Gastroesophageal sphincter (tissue), 4 donors: ENCODE data around the gene TRIM74. TPM values are rescaled to one million over a fixed set of nuclear protein-coding genes. Genes with fewer than 3 reads are reported as not detected.
"Not testable (repeated sequence)": the region's sequence is repeated elsewhere in the genome, so short reads cannot be mapped to it uniquely, and the experiment has no call there.

Source experiments
- ATAC-seq: fragments of 150-250 bp; one replicate; pipeline ENCODE4 v1.9.1; 2016; ENCODE audit warnings: mild to moderate bottlenecking, moderate library complexity
- H3K27ac ChIP-seq, 4 donors: fragments of 200-600 bp; sonication (generic) in 3 of 4; 1 replicate in 3 of 4; 2 replicates in 1 of 4; pipeline ENCODE4 v1.5.1; 2016 to 2019
- H3K27me3 ChIP-seq: fragments of 200-600 bp; sonication (generic); one replicate; pipeline ENCODE4 v1.5.1; 2019
- H3K36me3 ChIP-seq, 2 donors: fragments of 200-600 bp; sonication (generic); one replicate each; pipeline ENCODE4 v1.5.1; 2019; ENCODE audit warnings: control low read depth in 1 of 2
- H3K4me1 ChIP-seq, 3 donors: fragments of 200-600 bp; sonication (generic); 1 replicate in 2 of 3; 2 replicates in 1 of 3; pipeline ENCODE4 v1.5.1; 2016 to 2019; ENCODE audit warnings: control low read depth in 2 of 3
- H3K4me3 ChIP-seq, 2 donors: fragments of 200-600 bp; sonication (generic); one replicate each; pipeline ENCODE4 v1.5.1; 2019; ENCODE audit warnings: mild to moderate bottlenecking in 1 of 2, moderate library complexity in 1 of 2
- H3K9me3 ChIP-seq, 3 donors: fragments of 200-600 bp; sonication (generic); one replicate each; pipeline ENCODE4 v1.5.1; 2017 to 2019; ENCODE audit warnings: control low read depth in 2 of 3
- WGBS, 2 donors: methylation state at CpG; one replicate each; pipeline ENCODE4 v1.1.5; 2018; ENCODE audit warnings: low coverage in 1 of 2; 5-methylcytosine and 5-hydroxymethylcytosine counted together
- total RNA-seq, 4 donors: library from RNA; depleted of rRNA; stranded (reverse); fragments of >200 nt; gene quantifications; one replicate each; pipeline ENCODE4 v1.1.0, GENCODE V29; 2016

The TRIM74 gene
- total RNA-seq, 4 donors from 2014 or later, result 2.6 TPM; not detected in 3

GRCh38 chr7:72974781-72975180, 5.5 kb upstream of the TRIM74 start:
- not testable (repeated sequence) for H3K27me3 ChIP-seq, H3K4me3 ChIP-seq, H3K27ac ChIP-seq, H3K4me1 ChIP-seq, ATAC-seq, H3K9me3 ChIP-seq, H3K36me3 ChIP-seq
- WGBS, 2 donors, result no CpG with 5 or more reads among the region's 7 CpGs

- H3K27me3 ChIP-seq, H3K9me3 ChIP-seq, H3K36me3 ChIP-seq, H3K4me1 ChIP-seq, H3K4me3 ChIP-seq, ATAC-seq, H3K27ac ChIP-seq: not testable (repeated sequence)
- WGBS, 2 donors, result no CpG with 5 or more reads among the region's 6 CpGs
Measured at GRCh38 chr7:72971505-72971904, 2.2 kb upstream of the TRIM74 start.

- not testable (repeated sequence) for H3K27me3 ChIP-seq, H3K9me3 ChIP-seq, H3K4me3 ChIP-seq, H3K4me1 ChIP-seq, H3K27ac ChIP-seq, H3K36me3 ChIP-seq, ATAC-seq
- 78% methylated on average over 7 of the region's 29 CpGs; no CpG with 5 or more reads in 1 of the 2 donors for WGBS, 2 donors
Measured at GRCh38 chr7:72969688-72970087, 422 bp upstream of the TRIM74 start.

- not testable (repeated sequence) for H3K27me3 ChIP-seq, H3K27ac ChIP-seq, H3K9me3 ChIP-seq, H3K4me1 ChIP-seq, H3K36me3 ChIP-seq, ATAC-seq, H3K4me3 ChIP-seq
- no CpG with 5 or more reads among the region's 3 CpGs for WGBS, 2 donors
Measured at GRCh38 chr7:72966892-72967291, 2.4 kb downstream of the TRIM74 start.

GRCh38 chr7:72965186-72965975, 3.9 kb downstream of the TRIM74 start:
- H3K9me3 ChIP-seq, H3K4me1 ChIP-seq, H3K27me3 ChIP-seq, H3K4me3 ChIP-seq, H3K27ac ChIP-seq, H3K36me3 ChIP-seq: not testable (repeated sequence)
- ATAC-seq, result peak; percentile 14
- no CpG with 5 or more reads among the region's 31 CpGs for WGBS, 2 donors

DNA sequence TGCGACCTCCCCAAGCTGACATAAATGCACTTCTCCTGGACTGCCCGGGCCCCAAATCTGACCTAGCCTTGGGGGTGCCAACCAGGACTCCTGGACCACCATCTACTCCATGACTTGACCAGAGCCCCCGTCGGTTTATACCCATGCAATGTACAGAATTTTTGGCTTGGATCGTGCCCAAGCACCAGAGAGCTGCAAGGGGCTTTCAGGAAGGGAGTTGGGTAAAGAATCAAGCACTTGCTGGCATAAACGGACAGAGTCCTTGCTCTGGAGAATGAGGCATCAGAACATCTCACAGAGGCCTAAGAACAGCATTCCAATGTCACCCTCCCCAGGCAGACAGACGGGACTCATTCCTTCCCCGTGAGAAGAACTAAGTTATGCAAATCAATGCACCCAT, 6.2 kb downstream of the TRIM74 start:
- not testable (repeated sequence) for H3K27ac ChIP-seq, H3K4me3 ChIP-seq, H3K4me1 ChIP-seq, ATAC-seq, H3K9me3 ChIP-seq, H3K27me3 ChIP-seq, H3K36me3 ChIP-seq
- no CpG with 5 or more reads among the region's 8 CpGs for WGBS, 2 donors

GRCh38 chr7:72961346-72961650, 8.0 kb downstream of the TRIM74 start:
- H3K4me3 ChIP-seq, H3K36me3 ChIP-seq, H3K27me3 ChIP-seq, H3K27ac ChIP-seq, ATAC-seq, H3K9me3 ChIP-seq, H3K4me1 ChIP-seq: not testable (repeated sequence)
- no CpG with 5 or more reads among the region's 9 CpGs for WGBS, 2 donors

GRCh38 chr7:72960626-72961345, 8.5 kb downstream of the TRIM74 start:
- whole genome bisulfite sequencing, 2 donors, result no CpG with 5 or more reads among the region's 20 CpGs
- not testable (repeated sequence) for ATAC-seq, H3K27me3 ChIP-seq

DNA sequence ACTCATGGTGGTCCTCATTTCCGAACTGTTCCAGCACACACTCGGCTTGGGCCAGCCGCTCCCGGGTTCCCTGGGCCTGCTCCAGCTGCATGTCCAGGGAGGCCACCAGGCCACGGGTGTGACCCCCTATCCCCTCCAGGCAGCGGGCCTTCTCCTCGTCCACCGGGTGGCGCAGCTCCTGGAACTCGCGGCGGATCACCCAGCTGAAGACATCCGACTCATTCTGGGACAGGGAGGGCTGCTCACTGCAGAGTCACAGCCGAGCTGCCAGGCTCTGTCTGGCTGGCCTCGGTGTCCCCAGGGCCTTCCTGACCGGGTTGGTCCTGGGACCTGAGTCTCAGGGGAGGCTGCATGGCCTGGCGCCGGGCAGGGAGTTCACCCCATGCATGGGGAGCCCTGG, 9.2 kb downstream of the TRIM74 start:
- H3K36me3 ChIP-seq, H3K4me3 ChIP-seq, H3K27me3 ChIP-seq, ATAC-seq, H3K27ac ChIP-seq, H3K4me1 ChIP-seq, H3K9me3 ChIP-seq: not testable (repeated sequence)
- WGBS, 2 donors, result no CpG with 5 or more reads among the region's 18 CpGs

More at GRCh38 chr7:72960626-72961345, 8.5 kb downstream of the TRIM74 start:
- not testable (repeated sequence) for H3K4me1 ChIP-seq, H3K4me3 ChIP-seq, H3K9me3 ChIP-seq, H3K36me3 ChIP-seq, H3K27ac ChIP-seq

GRCh38 chr7:72954563-72955198, 14.6 kb downstream of the TRIM74 start:
- not testable (repeated sequence) for H3K9me3 ChIP-seq, H3K4me1 ChIP-seq, H3K36me3 ChIP-seq, H3K27me3 ChIP-seq
- peak; percentile 96 for ATAC-seq
- no CpG with 5 or more reads among the region's 45 CpGs for WGBS, 2 donors
- peak overlapping the region in 1 of 4 donors; percentile 55 for H3K27ac ChIP-seq
- peak overlapping the region; percentile 46 to 58 for H3K4me3 ChIP-seq

- Histone ChIP-seq H3K4me3 (peak overlapping the region; percentile 46 to 58), H3K27ac (peak overlapping the region in 1 of 4 donors; percentile 55)
- peak; percentile 43 for ATAC-seq
- not testable (repeated sequence) for H3K27me3 ChIP-seq, H3K9me3 ChIP-seq, H3K4me1 ChIP-seq, H3K36me3 ChIP-seq
- WGBS, 2 donors, result no CpG with 5 or more reads among the region's 43 CpGs
Measured at GRCh38 chr7:72953901-72954562, 15.2 kb downstream of the TRIM74 start.

DNA sequence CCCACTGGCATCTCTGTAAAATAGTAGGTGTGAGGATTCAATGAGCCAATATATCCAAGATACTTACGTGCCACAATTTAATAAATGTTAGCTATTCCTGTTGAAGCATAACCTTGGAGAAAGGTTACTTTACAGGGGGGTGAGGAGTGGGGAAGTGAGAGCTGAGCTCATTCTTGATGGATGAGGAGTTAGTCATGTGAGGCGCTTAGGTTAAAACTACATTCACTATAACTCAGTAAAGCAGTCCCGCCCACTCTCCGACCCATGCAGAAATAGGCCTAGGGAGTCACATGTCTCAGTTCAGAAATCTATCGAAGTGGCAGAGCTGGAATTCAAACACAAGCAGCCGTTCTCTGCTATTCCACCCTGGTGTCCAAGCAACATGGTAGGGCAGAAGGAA, 18.8 kb downstream of the TRIM74 start:
- H3K36me3 ChIP-seq, result peaks cover 0 to 33% of the 10 kb centered on the region in 2 donors

DNA sequence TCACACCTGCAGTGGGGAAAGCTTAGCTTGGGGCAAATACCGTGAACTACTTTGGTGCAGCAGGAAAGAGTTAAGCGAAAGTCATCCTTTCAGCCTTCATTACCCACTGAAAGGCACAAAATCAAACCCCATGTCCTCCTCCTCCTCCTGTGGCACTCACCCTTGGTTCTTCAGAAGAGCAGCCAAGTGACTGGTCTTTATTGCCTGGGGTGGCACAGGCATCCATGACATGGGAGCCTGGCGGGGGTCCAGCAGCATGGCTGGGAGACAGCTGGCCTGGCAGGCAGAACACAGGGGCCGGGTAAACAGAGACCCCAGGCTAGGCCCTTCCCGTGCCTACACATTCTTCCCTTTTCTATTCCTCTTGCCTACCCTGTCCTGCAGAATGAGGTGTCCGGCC, 19.6 kb downstream of the TRIM74 start:
- not testable (repeated sequence) for H3K27ac ChIP-seq, H3K9me3 ChIP-seq, ATAC-seq, H3K27me3 ChIP-seq, H3K4me3 ChIP-seq, H3K4me1 ChIP-seq
- peaks cover 0 to 34% of the 10 kb centered on the region in 2 donors for H3K36me3 ChIP-seq
- 92 to 100% methylated on average over 2 of the region's 6 CpGs for WGBS, 2 donors

More for the DNA sequence above, 18.8 kb downstream of the TRIM74 start:
- not testable (repeated sequence) for H3K4me1 ChIP-seq, H3K27ac ChIP-seq, H3K4me3 ChIP-seq, H3K9me3 ChIP-seq, H3K27me3 ChIP-seq, ATAC-seq
- WGBS, 2 donors, result no CpG with 5 or more reads among the region's 6 CpGs
